Upper lobe of left lung (tissue), 4 donors: ENCODE data around the gene RYR3.

ENCODE experiments used
- EP300 ChIP-seq, 4 donors: sonication (generic); formaldehyde crosslinking; IDR thresholded peaks; one replicate each; pipeline ENCODE4 v1.5.1; 2017; ENCODE audit warnings: antibody characterized with exemption in 4 of 4, control low read depth in 2 of 4
- POLR2A ChIP-seq, 4 donors: fragments of 450-650 bp; IDR thresholded peaks; one replicate each; pipeline ENCODE4 v1.5.1; 2016 to 2017; ENCODE audit warnings: antibody characterized with exemption in 4 of 4, mild to moderate bottlenecking in 2 of 4
- POLR2AphosphoS5 ChIP-seq, 2 donors: sonication (generic); formaldehyde crosslinking; IDR thresholded peaks; one replicate each; pipeline ENCODE4 v1.5.1; 2017; ENCODE audit warnings: antibody characterized with exemption in 2 of 2
- TF ChIP-seq, protein P1 (sequence below), 6 experiments: fragments of 450-650 bp in 4 of 6; fragments of 200-600 bp in 2 of 6; sonication (generic) in 2 of 6; IDR thresholded peaks; one replicate each; pipeline ENCODE4 v1.5.1; 2016 to 2019; ENCODE audit warnings: antibody characterized with exemption in 6 of 6

GRCh38 chr15:33654860-33655259, 344.1 kb downstream of the RYR3 start:
- TF ChIP-seq, protein P1, sequence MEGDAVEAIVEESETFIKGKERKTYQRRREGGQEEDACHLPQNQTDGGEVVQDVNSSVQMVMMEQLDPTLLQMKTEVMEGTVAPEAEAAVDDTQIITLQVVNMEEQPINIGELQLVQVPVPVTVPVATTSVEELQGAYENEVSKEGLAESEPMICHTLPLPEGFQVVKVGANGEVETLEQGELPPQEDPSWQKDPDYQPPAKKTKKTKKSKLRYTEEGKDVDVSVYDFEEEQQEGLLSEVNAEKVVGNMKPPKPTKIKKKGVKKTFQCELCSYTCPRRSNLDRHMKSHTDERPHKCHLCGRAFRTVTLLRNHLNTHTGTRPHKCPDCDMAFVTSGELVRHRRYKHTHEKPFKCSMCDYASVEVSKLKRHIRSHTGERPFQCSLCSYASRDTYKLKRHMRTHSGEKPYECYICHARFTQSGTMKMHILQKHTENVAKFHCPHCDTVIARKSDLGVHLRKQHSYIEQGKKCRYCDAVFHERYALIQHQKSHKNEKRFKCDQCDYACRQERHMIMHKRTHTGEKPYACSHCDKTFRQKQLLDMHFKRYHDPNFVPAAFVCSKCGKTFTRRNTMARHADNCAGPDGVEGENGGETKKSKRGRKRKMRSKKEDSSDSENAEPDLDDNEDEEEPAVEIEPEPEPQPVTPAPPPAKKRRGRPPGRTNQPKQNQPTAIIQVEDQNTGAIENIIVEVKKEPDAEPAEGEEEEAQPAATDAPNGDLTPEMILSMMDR (IDR thresholded peaks at IDR 0.05): no peak
- TF ChIP-seq POLR2A (IDR thresholded peaks at IDR 0.05) (no peak), POLR2AphosphoS5 (IDR thresholded peaks at IDR 0.05) (no peak), EP300 (IDR thresholded peaks at IDR 0.05) (no peak)
